Left renal pelvis (tissue), 4 donors: ENCODE measurements around the gene MLLT3. TPM values are rescaled to one million over a fixed set of nuclear protein-coding genes. Genes with fewer than 3 reads are reported as not detected.

Experiments
- DNase-seq, 4 donors: peaks; one replicate each; pipeline ENCODE4 v3.0.0-alpha.2; 2013; ENCODE audit warnings: low read depth in 4 of 4, low spot score in 3 of 4
- polyA plus RNA-seq, 4 donors: library from polyadenylated mRNA; unstranded; fragments of 120-200 nt; gene quantifications; one replicate each; pipeline ENCODE4 v1.2.1, GENCODE V29; 2013; ENCODE audit not compliant: insufficient read length in 4 of 4

The MLLT3 gene
- polyA plus RNA-seq, 4 donors: 27.1 to 52.9 (median 38.8) TPM

DNA sequence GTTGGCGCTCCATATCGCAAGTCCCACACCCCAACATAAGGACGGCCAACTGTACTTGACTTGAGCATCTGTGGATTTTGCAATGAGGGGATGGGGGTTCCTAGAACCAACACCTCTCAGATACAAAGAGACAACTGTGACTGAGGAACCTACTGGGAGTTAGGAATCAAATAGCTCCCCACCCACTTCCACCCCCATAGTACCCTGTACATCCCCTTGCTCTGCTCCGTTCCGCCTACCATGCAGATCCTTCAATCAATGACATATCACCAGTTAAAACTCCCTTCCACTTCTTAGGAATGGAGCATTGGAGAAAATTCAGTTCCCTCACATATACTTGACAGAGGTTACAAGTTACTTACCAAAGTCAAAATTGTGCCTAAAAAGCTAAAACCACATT, 140.9 kb downstream of the MLLT3 start:
- no peak for DNase-seq

DNA sequence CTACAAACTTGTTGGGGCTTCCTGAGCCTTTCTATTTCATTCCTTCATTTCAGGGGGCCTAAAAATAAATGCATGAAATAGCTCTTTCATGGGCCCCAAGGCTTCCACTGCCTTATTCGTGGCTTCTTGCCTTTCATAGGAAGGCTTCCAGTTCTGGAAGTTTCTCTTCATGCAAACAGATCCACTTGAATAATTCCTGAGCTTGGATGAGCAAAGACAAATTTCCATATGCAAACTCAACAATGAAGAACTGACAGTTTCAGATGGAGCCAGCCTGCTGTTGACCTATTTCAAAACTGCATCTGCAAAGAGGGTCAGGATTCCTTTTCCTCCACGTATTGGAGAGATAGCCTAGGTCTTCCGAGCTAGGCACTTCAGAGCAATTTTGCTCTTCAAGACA, 142.1 kb downstream of the MLLT3 start:
- DNase-seq: no peak

DNA sequence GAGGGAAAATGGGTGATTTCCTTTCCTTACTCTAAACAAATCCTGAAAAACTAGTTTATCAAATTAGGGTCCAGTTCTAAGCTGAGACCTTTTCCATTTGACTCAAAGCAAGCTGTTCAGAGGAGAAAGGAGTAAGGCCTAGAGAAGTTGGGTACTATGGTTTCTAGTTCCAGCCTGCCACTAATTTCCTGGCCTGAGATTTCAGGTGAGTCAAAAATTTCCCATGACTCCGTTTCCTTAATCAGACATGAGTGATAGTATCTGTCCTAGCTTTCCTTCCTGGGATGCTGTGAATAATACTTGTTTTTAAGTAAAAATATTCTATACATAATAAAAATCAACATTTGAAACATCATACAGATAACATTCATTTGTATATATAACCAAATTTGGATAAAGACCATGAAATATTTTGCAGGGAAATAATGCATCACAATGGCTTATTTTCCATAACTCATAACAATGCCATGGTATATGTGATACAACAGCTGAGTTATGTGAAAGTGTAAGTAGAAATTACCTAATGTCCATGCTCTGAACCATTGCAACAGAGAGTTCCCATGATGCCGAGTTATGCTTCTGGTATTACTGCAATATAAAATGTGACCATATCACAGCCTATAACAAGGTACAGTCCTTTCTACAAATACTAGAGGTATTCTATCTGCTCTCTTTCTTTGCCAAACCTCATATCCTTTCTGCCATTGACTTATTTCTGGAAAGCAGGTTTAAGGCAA, 142.7 kb downstream of the MLLT3 start:
- DNase-seq: no peak

DNA sequence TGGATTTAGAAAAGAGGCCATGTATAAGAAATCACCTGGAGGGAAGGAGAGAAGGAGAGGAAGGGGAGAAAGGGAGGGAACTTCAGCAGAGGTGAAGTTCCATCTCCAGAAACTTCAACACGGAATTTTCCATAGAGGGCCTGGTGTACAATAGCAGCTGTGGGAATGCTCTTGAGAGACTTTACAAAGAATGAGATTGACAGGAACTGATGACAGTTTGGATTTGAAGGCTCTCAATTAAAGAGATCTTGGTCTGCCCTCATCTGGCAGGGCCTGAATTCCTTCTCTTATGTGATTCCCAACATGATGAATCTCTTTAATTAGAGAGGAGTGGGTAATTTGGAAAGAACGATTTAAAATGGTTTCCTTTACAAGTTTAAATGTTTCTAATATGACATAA, 143.5 kb downstream of the MLLT3 start:
- no peak for DNase-seq

DNA sequence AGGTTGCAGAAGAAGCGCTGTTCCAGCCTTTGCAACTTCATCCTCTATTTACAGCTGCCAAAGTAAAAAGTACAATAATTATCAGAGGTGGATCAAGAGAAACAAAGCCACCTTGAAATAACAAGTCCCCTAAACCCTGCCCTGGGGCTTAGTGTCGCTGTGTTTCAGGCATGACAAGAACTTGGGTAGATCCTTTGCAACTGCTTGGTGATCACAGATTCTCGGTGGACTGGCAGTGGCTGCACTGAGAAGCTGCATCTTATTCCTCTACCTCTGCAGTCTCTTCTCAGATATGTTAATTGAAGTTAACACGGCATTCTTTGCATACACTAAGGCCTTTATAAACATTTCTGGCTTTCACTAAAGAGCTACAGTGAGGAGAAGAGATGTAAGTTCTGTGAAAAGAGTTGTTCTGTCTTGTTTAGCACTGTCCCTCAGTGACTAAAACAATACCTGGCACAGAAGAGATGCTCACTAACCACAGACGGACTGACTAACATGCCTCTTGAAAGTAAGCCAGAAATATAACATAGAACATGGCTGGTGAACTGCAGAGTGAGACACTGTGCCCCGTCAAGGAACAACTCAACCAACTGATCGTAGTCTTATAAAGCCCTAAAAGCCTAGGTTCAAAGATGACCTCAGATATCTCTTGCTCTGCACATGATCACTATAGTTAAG, 144.2 kb downstream of the MLLT3 start:
- no peak for DNase-seq

DNA sequence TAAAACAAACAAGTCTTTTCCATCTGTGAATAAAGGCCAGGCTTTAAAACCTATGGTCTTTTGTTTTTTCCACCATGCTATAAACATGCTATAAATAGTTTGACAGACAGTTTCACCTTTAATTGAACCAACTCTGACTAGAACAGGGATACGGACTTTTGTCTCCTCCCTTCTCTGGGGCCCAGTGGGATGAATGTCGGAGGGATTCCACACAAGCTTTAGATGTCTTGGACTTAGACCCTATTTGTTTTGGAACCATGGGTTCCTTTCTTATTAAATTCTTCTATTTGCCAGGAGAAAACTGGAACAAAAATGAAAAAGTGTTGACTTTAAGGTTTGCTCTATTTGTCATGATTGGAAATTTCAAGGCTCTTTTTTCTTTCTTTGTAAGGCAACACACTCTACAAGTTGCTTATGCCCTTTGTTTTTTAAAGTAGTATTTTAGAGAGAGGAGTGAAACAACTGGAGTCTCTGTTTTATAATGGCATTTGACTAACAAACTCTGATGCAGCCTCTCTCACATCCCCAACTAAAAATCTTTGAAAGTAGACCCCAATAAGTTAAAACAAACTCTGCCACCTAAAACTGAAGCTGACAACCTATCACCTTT, 145.3 kb downstream of the MLLT3 start:
- peak; percentile 41 to 52 (median 46) for DNase-seq

DNA sequence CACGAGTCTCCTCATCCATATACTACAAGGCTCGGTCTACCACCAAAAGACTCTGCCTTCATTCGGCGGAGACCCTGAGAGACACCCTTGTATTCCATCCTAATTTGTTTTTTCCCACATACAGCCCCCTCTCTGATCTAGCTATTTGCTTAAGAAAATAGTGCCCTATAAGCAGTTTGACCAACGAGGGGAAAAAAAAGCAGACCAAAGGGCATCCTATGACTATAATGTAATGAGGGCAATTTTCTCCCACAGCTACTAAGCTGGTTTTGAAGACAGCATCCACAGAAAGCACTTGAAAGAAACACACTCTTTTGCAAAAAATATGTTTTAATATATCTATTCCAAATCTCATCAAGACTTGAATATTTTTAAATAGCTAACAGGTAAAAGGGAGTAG, 147.8 kb downstream of the MLLT3 start:
- no peak for DNase-seq

DNA sequence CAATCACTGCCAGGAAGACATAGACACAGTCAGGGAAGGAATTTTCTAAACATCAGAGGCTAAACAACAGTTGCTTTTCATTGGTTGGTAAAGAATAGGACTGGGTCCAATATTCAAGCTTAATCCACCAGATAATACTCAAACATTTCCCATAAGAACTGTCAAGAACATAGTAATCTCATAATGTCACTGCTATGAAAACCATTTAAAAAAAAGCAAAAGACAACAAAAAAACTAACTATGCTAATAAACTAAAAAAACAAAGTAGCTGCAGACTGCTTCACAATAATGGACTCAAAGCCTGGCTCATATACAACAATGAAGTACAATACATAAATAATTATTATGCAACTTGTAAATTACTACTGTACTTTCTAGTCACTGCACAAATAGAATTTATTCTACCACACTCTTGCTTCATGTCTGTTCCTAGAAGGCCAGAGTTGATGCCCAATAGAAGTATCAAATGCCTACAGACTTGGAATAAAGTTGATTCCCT, 148.7 kb downstream of the MLLT3 start:
- no peak for DNase-seq

DNA sequence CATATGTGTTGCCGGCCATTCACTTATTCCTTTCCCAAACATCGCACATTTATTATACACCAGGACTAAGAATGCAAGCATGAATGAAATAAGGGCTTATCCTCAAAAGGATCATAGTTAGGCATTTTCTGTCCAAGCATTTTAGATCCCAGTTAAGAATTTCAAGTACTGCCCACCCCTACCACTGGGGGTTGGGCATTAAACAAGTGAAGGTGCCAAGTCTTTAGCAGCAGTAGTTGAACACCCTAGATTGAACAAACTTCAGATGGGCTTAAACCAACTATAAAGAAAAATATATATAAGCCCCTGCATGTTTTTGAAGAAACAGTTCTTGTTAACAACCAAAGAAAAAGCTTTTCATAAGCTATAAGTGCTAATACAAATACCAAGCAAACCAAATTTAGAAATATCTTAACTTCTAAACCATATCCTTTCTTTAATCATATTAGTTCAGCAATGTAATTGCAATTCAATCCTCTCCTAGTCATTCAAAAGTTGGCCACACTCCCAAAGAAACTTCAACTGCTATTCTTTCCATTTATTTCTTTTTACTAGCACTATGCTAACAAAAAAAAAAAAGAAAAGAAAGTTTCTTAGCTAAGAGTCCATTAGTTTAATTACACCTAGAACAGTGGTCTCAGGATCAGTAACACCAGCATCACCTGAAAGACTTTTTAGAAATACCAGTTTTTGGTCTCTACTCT, 149.8 kb downstream of the MLLT3 start:
- no peak for DNase-seq

DNA sequence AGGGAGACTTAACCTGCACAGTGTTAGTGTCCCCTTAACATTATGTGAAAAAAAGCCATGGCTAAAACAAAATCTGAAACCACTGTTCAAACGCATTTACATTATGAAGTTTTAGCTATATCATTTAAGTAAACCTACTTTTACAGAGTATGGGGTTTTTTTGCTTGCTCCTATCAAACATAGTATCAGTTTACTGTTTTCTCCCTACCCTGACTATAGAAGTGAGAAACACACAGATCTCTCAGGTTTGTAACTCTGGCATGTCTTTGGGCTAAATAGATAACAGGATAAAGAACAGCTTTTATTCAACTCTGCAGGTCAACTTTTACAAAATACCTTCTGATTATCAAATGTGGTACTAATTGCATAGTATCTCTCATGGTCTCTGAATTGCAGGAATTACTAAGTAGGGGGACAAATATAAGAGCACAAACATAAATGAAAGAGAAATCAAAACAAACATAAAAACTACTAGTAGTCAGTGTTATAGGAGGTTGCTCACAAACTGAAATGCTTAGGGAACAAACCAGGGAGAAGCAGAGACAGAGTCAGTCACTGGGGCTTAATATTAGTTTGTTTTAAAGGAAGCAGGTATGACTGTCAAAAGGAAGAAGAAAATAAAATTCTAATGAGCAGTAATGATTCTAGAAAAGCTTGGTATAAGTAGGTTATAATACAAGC, 155.8 kb downstream of the MLLT3 start:
- no peak for DNase-seq

DNA sequence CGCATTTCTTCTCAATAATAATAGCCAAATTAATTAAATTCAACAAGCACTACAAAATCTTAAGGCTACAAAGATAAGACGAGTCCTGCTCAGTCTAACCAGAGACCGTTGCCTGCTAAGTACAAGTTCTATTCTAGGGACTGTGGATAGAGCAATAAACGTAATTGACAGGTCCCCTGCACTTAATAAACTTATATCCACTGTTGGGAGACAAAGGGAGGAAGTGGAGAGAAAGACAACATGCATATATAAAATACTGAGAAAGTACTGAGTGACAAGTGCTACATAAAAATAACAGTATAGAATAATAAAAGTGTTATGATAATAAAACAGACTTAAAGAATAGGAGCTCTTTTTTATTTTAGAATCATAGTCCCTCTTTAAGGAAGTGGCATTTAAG, 158.1 kb downstream of the MLLT3 start:
- no peak for DNase-seq

DNA sequence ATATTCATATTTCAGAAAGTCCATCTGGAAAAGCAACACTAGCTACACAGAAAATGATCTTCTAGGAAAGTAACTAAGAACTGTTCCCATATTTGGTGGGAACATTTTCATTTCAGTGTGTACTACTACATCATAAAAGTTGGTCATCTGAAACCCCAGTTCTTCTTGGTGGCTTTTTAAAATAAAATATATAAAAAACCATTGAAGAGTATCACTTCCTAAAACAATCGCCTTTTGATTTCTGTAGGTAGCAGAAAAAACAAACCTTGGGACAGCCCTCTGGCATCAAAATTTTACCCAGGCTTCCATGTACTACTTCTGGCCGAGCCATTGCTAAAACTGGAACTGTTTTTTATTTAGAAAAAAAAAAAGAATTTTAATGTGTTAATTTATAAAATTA, 158.5 kb downstream of the MLLT3 start:
- DNase-seq: no peak

DNA sequence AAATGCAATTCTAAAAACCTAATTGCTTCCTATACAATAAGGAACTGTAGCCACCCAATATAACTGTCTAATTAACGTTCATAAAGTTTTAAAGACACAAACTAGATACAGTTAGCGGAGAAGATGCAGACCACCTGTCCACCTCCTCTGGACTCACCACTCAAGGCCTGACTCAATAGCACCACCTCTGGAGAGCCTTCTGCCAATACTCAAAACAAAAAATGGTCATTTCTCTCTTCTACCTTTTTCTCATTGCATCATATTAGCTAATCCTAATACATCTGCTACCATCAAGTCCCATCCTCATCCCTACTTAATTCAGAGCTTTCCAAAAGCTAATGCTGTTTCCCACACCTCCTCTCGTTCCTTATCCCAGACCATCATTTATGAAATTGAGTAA, 159.9 kb downstream of the MLLT3 start:
- DNase-seq: no peak

DNA sequence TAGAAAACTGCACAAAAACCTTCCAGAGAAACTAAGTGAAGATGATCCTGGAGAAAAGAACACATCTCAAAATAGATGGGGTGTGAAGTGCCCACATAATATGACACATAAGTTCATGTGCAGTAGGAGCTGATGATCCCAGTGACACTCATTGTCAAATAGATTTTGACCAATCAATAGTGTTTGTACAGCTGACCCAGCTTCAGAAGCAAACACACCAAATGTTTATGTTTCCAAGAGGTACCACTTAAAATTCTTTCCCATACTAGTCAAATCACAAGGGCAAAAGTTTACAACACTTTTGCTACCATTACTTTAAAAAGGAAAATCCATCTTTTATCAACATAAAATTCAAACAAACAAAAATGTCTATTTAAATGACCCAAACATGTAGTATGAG, 175.0 kb downstream of the MLLT3 start:
- no peak for DNase-seq

DNA sequence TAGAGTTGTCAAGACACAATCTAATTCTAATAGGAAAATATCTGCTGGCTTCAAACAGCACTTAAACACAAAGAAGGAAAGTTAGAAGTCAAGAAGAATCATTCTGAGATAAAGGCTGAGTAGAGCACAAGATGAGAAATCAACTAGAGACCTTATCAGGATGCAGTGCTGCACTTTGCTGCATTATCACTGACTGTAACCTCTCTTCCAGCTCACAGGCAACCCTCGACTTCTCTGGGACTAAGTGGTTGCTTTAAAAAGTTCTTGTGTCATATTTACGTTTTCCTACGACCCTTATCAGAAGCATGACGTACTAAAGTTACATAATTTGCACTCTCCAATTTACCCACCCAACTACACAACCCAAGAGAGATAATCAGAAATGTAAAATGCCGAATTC, 176.1 kb downstream of the MLLT3 start:
- DNase-seq: no peak

DNA sequence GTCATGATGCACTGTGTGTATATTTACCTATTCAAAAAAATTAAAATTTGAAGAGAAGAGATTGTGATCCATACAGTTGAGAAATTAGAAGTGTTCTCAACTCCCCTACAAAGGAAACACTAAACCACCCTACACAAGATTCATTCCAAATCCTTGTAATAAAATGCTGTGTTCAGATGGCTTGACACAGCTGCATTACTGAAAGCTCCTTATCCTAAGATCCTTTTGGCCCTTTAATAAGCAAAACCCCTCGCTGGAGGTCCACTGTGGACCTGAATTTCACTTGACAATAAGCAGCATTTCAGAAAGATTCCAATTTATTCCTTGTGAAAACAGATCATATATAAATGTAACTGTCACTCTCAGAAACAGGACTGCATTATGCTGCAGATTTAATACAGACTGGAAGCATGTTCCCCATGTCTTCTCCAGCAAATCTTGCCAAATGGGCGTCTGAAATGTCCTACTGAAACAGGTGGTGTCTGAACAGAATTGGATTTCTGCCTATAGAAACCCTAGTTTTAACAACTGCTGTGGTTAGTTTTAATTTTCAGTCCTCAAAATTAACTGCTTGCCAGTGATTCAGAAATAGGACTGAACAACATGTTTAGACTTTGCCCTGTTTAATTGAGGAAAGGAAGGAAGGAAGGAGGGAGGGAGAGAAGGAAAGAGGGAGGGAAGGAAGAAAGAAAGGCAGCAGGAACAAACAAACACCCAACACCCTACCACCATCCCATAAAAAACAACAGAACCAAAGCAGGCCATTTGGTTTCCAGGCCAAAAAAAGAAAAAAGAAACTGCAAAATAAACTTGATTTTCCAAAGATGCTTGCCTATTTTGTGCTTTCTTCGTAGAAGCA, 179.6 kb downstream of the MLLT3 start:
- no peak for DNase-seq

DNA sequence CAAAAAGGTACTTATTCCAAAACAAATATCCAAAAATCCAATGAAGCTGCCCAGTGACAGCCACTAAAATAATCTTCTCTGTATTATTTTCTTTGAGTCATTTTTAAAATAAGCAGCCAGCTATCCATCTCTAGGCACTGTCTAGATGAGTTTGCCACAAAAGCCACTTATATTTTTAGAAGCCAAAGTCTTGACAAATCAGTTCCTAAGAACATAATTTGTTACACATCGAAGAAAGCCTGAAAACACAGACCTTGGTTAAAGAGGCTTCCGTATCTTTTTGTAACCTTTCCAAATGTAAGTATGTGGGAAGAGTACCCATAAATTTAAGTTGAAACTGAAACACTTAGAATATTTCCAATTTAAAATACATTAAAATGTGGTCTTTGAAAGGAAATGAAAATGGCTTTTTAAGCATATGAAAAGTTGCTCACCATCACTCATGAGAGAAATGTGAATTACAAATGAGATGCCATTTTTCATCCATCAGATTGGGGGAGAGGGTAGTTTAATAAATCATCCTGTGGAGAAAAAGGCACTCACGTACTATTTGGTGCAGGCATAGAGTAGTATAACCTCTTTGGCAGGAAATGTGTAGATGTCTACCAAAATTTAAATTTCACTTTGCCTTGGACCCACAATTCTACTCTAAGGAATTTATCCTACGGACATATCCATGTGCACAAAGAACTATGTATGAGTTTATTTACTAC, 180.4 kb downstream of the MLLT3 start:
- DNase-seq: no peak

DNA sequence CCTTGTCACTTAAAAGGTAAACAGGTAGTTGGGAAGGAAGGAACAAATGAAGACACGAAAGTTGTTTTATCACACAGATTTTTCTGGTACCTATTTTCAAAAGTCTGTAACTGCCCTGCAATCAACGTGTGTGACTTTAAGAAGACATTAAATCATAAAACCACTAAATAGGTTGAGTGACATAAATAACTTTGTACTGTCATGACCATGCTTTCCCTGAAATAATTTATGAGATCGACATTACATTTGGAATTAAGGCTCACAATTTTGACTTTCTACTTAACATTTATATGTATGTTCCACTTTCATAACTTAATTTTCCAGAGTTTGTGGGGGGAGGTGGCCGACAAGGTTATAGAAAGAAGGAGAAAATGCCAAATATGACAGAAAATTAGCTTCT, 181.1 kb downstream of the MLLT3 start:
- no peak for DNase-seq

DNA sequence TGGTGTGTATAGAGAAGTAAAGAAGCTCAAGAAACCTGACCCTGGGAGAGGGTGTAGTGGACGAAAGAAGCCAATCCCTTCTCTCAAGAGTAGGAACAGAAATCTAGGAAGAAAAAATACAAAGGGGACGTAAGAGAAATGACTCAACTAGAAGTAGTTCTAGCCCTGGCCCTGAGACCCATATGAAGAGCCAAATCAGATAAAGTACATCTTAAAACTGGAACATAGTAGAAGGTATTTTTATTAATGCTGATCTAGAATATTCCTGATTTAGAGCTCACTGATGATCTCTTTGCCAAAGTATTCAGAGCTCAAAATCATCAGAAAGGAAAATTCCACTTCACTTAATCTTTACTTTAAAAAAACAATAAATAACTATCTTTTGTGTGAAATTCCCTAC, 184.8 kb downstream of the MLLT3 start:
- no peak for DNase-seq
